GM23338 (cell line): ENCODE results near the gene DENND5A. TPM values are rescaled to one million over a fixed set of nuclear protein-coding genes. Genes with fewer than 3 reads are reported as not detected.
A peak's percentile ranks its signal among the peaks of the same experiment; 100 is the strongest.

Experiments used
- ATAC-seq: fragments of 200-7000 bp; cut with Tn5 transposase; 3 replicates; pipeline ENCODE4 v1.9.1; 2020
- DNase-seq: peaks from one replicate; pipeline ENCODE4 v3.0.0-alpha.2; 2015; ENCODE audit warnings: low spot score
- H2AFZ ChIP-seq: fragments of 200-600 bp; sonication (generic); 2 replicates; pipeline ENCODE4 v1.8.0; 2016; ENCODE audit warnings: antibody characterized with exemption, mild to moderate bottlenecking, moderate library complexity
- H3F3A ChIP-seq: fragments of 200-600 bp; sonication (generic); replicated peaks from 2 replicates; pipeline ENCODE4 v1.8.0; 2017; ENCODE audit warnings: antibody characterized with exemption, mixed run types, low read depth
- H3K27ac ChIP-seq: fragments of 200-600 bp; sonication (generic); 2 replicates; pipeline ENCODE4 v1.6.1; 2016; ENCODE audit warnings: low read depth
- H3K27me3 ChIP-seq: fragments of 200-600 bp; sonication (generic); 2 replicates; pipeline ENCODE4 v1.8.0; 2016; ENCODE audit warnings: mild to moderate bottlenecking, mixed run types, moderate library complexity; ENCODE audit not compliant: insufficient read depth
- H3K36me3 ChIP-seq: fragments of 200-600 bp; sonication (generic); 2 replicates; pipeline ENCODE4 v1.8.0; 2016; ENCODE audit warnings: mild to moderate bottlenecking; ENCODE audit not compliant: insufficient read depth
- H3K4me1 ChIP-seq: fragments of 200-600 bp; sonication (generic); 2 replicates; pipeline ENCODE4 v1.8.0; 2016; ENCODE audit warnings: mild to moderate bottlenecking, moderate library complexity; ENCODE audit not compliant: insufficient read depth
- H3K4me2 ChIP-seq: fragments of 200-600 bp; sonication (generic); 2 replicates; pipeline ENCODE4 v1.7.1; 2017; ENCODE audit warnings: mixed run types
- H3K4me3 ChIP-seq: fragments of 200-600 bp; sonication (generic); 2 replicates; pipeline ENCODE4 v1.6.1; 2016; ENCODE audit warnings: mixed run types
- H3K79me2 ChIP-seq: fragments of 200-600 bp; sonication (generic); replicated peaks from 2 replicates; pipeline ENCODE4 v1.8.0; 2017; ENCODE audit warnings: mild to moderate bottlenecking; ENCODE audit not compliant: insufficient read depth
- H3K9me2 ChIP-seq: fragments of 200-600 bp; sonication (generic); 2 replicates; pipeline ENCODE4 v1.8.0; 2017; ENCODE audit not compliant: insufficient read depth
- H4K20me1 ChIP-seq: fragments of 200-600 bp; sonication (generic); replicated peaks from 2 replicates; pipeline ENCODE4 v1.8.0; 2017; ENCODE audit warnings: mild to moderate bottlenecking; ENCODE audit not compliant: insufficient read depth
- H3K27ac Mint-ChIP-seq: 2 replicates; pipeline ENCODE4 v1.8.0; 2020; ENCODE audit warnings: inconsistent platforms, mild to moderate bottlenecking, moderate library complexity, mixed read lengths
- H3K27me3 Mint-ChIP-seq: 3 replicates; pipeline ENCODE4 v1.8.0; 2022; ENCODE audit warnings: low read depth, mild to moderate bottlenecking, moderate library complexity, mixed read lengths, inconsistent platforms; ENCODE audit not compliant: insufficient read depth, poor library complexity
- H3K36me3 Mint-ChIP-seq: 3 replicates; pipeline ENCODE4 v1.8.0; 2021; ENCODE audit warnings: low read depth, mild to moderate bottlenecking, inconsistent platforms, moderate library complexity, mixed read lengths
- H3K4me1 Mint-ChIP-seq: 3 replicates; pipeline ENCODE4 v1.8.0; 2020; ENCODE audit warnings: mild to moderate bottlenecking, inconsistent platforms, mixed read lengths
- H3K4me3 Mint-ChIP-seq: 3 replicates; pipeline ENCODE4 v1.8.0; 2021; ENCODE audit warnings: moderate library complexity, mild to moderate bottlenecking, inconsistent platforms, mixed read lengths
- H3K9me3 Mint-ChIP-seq: 3 replicates; pipeline ENCODE4 v1.8.0; 2020; ENCODE audit warnings: moderate library complexity, mild to moderate bottlenecking, inconsistent platforms, mixed read lengths
- ETS1 ChIP-seq: IDR thresholded peaks from 2 replicates; pipeline ENCODE4 v1.6.1; 2016; ENCODE audit warnings: antibody characterized with exemption
- NANOG ChIP-seq: IDR thresholded peaks from 2 replicates; pipeline ENCODE4 v1.6.1; 2016; ENCODE audit warnings: antibody characterized with exemption, borderline replicate concordance
- POLR2AphosphoS5 ChIP-seq: IDR thresholded peaks from 2 replicates; pipeline ENCODE4 v1.6.1; 2016; ENCODE audit warnings: antibody characterized with exemption, low read depth
- REST ChIP-seq: IDR thresholded peaks from one replicate; pipeline ENCODE4 v1.6.1; 2018; ENCODE audit warnings: antibody characterized with exemption; ENCODE audit not compliant: unreplicated experiment
- ZNF114 ChIP-seq: fragments of 250-450 bp; sonication (Bioruptor Pico); IDR thresholded peaks from 2 replicates; pipeline ENCODE4 v1.5.0; 2020; ENCODE audit warnings: mild to moderate bottlenecking, moderate library complexity
- ZNF331 ChIP-seq: fragments of 250-450 bp; sonication (Bioruptor Pico); IDR thresholded peaks from 2 replicates; pipeline ENCODE4 v1.5.0; 2020; ENCODE audit warnings: low read depth, mild to moderate bottlenecking, moderate library complexity
- ZNF462 ChIP-seq: fragments of 250-450 bp; sonication (Bioruptor Pico); IDR thresholded peaks from 2 replicates; pipeline ENCODE4 v1.5.0; 2020; ENCODE audit warnings: mild to moderate bottlenecking, moderate library complexity
- polyA plus RNA-seq: library from polyadenylated mRNA; unstranded; fragments of >200 nt; fragmentation: Nextera tagmentation; extraction: Ambion mirVana; gene quantifications from 2 replicates; pipeline ENCODE4 v1.2.1, GENCODE V29; 2016
- total RNA-seq: library from RNA; depleted of rRNA; stranded (reverse); fragments of >200 nt; shearing (Covaris generic); gene quantifications from 2 replicates; pipeline ENCODE4 v1.2.3, GENCODE V29; 2014

Gene DENND5A
- total and polyA plus RNA-seq, 2 experiments from 2014 or later: 28.1 to 56.3 TPM

GRCh38 chr11:9293646-9294045 is 28.5 kb upstream of the DENND5A start:
- TF ChIP-seq POLR2AphosphoS5 (no peak), ZNF462 (no peak), ETS1 (no peak)
- no peaks in the 10 kb centered on the region; the same call in 1 of the 2 replicates for H4K20me1 ChIP-seq
- no peaks in the 10 kb centered on the region for H3K9me2 ChIP-seq
- no peak overlapping the region for H3K4me3 ChIP-seq
- H3K27me3 ChIP-seq: no peaks in the 10 kb centered on the region
- H3K4me1 ChIP-seq: no peaks in the 10 kb centered on the region
- Mint-ChIP-seq H3K9me3 (no peaks in the 10 kb centered on the region), H3K36me3 (peaks cover 14% of the 10 kb centered on the region; the same call in 2 of the 3 replicates), H3K27me3 (peaks cover 4% of the 10 kb centered on the region), H3K4me3 (no peak overlapping the region), H3K4me1 (no peaks in the 10 kb centered on the region), H3K27ac (no peak overlapping the region)
- H3K79me2 ChIP-seq: peaks cover 43% of the 10 kb centered on the region
- H3K36me3 ChIP-seq: no peaks in the 10 kb centered on the region
- H2AFZ ChIP-seq: no peak overlapping the region
- 0 out of 2 replicates have a peak overlapping the region, but pooled peaks have one; percentile 41 for H3K27ac ChIP-seq
- no peak overlapping the region for H3K4me2 ChIP-seq
- no peak for DNase-seq
- 0 out of 2 replicates have a peak, but pooled peaks cover 5% of the 10 kb centered on the region for H3F3A ChIP-seq
- ATAC-seq: no peak

- Mint-ChIP-seq H3K4me3 (no peak overlapping the region), H3K9me3 (no peaks in the 10 kb centered on the region), H3K36me3 (peaks cover 28% of the 10 kb centered on the region), H3K27me3 (no peaks in the 10 kb centered on the region), H3K4me1 (no peaks in the 10 kb centered on the region), H3K27ac (no peak overlapping the region)
- Histone ChIP-seq H4K20me1 (no peaks in the 10 kb centered on the region), H3K36me3 (peaks cover 5% of the 10 kb centered on the region; the same call in 1 of the 2 replicates), H3F3A (0 out of 2 replicates have a peak, but pooled peaks cover 5% of the 10 kb centered on the region), H3K27me3 (no peaks in the 10 kb centered on the region), H3K27ac (no peak overlapping the region), H3K4me1 (no peaks in the 10 kb centered on the region), H3K9me2 (no peaks in the 10 kb centered on the region), H3K4me2 (no peak overlapping the region), H3K79me2 (no peaks in the 10 kb centered on the region), H3K4me3 (no peak overlapping the region), H2AFZ (no peak overlapping the region)
- ATAC-seq (no peak), DNase-seq (no peak)
- TF ChIP-seq ZNF114 (CRISPR knock-in tag): no peak
- no peak for TF ChIP-seq REST
- no peak for TF ChIP-seq NANOG
- no peak for TF ChIP-seq ZNF331
These were observed 20.9 kb upstream of the DENND5A start for GRCh38 chr11:9285850-9286587.
